GM19351 (cell line): ENCODE data around the gene LRRC25.
A peak's percentile ranks its signal among the peaks of the same experiment; 100 is the strongest.

Experiments used
- ATAC-seq: cut with Tn5 transposase; IDR thresholded peaks from one replicate; pipeline ENCODE4 v1.9.1; 2021; ENCODE audit warnings: mild to moderate bottlenecking, moderate library complexity; ENCODE audit not compliant: unreplicated experiment

The LRRC25 gene

DNA sequence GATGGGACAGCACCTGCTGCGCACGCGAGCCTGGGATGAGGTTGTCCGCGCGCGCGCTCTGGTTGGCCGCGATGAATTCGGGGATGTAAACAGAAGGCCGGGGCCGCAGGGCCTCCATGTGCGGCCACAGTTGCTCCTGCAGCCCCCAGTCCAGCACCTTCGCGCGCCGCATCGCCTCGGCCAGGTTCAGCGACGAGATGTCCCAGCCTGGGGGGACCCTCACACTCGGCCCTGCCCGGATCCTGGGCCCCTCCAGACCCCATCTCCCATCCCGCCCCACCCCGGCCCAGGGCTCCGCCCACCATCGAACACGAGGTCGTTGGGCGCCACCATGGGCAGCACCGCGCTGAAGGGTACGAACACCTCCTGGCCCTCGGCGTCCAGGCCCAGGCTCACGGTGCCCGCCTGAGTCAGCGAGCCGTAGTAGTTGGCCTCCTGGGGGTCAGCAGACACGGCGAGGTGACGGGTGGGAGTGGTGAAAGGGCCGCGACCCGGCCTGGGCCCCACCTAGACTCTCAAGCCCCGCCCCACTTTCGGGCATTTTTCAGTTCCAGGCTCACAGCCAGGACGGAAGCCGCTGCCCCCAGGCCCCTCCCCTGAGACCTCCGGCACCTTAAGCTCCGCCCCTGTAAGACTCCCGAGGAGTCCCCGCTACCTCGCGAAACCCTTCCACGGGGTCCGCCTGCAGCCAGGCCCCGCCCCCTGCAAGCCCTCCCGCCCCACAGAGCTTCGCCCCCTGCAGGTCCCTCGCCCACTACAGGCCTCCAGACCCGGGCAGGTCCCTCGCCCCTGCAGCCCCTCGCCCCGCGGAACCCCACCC is 39.5 kb upstream of the LRRC25 start:
- ATAC-seq: peak; percentile 44

DNA sequence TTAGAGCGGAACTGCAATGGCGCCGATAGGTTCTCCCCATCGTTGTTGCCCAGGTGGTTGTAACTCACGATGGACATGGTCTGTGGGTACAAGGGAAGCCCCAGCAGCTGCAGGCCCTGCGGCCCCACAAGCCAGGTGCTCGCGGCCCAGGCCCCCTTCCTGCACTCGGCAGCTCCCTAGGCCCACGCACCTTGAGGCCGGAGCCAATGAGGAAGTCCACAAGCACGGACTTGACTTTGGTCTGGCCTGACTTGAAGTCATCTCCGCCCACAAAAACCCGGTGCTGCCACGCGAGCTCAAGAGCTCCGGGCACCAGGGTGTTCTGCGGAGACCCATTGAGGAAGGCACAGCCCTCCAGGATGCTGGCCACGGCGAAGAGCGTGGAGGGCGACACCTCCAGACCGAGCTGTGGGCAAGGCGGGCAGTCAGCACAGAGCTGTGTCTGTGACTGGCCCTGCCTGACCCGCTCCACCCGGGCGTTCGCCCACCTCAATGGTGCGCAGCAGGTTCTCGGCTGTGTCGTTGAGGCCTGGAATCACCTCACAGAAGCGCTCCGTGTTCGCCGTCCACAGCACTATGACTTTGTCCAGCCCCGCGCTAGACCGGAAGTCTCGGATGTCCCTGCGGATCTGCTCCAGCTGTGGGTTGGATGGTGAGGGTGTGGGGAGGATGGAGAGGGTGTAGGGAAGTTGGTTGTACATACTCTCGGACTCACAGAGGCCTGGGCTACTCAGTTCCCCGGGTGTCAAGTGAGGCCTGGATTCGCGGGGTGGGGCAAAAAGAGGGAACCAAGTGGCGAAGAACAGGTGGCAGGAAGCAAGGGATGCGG is 38.6 kb upstream of the LRRC25 start:
- ATAC-seq: no peak

DNA sequence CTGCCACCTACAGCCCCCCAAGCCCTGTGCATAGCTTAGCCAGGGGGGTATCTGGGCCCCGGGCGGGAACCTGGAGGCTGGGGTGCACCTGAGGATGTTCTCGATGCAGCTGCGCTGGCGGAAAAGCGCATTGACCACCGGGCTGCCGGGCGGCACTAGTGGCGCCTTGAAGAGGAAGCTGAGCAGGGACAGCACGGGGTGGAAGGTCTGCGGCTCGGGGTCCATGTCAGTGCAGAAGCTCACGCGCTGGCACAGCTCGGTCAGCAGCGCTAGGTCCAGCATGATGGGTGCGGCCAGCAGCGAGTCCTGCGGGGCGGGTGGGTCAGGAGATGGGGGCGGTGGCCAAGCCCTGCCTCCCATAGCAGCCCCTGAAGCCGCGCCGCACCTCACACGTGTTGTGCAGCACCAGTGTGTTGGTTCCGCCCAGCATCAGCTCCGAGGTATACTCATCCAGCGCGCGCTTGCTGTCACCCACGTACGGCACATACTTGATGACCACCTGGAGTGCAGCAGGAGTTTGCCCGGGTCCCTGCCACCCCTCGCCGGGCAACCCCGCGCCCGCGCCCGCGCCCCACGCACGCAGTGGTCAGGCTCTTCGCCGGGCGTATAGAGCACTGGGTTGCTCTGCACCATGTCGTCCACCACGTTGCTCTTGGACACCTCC is 37.9 kb upstream of the LRRC25 start:
- no peak for ATAC-seq

GRCh38 chr19:18434411-18435175 is 37.2 kb upstream of the LRRC25 start:
- no peak for ATAC-seq

DNA sequence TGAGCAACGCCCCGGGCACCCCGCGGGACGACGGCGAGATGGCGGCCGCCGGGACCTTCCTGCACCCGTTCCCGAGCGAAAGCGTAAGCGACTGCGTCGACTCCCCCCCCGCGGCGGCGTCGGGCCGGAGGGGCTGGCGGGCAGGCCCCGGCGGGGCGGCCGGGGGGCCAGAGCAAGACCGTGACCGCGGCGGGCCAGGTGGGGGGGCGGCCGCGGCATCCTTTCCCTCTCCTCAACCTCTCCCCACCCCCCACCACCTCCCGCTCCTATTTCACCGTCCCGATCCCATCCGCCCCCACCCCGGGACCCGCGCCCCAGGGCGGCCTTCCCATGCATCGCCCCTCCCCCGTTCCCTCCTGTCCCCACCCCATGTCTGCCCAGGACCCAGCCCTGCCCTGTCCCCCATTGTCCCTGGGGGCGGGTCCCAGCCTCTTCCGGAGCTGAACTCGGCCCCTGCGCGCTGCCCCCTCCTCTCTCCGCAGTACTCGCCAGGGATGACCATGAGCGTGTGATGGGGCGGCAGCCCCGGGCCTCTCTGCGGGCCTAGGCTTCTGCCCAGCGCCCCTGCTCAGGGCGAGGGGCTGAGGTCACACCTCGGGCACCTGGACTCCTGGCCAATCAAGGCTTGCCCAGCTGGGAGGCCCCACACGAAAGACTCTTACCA is 36.4 kb upstream of the LRRC25 start:
- no peak for ATAC-seq

DNA sequence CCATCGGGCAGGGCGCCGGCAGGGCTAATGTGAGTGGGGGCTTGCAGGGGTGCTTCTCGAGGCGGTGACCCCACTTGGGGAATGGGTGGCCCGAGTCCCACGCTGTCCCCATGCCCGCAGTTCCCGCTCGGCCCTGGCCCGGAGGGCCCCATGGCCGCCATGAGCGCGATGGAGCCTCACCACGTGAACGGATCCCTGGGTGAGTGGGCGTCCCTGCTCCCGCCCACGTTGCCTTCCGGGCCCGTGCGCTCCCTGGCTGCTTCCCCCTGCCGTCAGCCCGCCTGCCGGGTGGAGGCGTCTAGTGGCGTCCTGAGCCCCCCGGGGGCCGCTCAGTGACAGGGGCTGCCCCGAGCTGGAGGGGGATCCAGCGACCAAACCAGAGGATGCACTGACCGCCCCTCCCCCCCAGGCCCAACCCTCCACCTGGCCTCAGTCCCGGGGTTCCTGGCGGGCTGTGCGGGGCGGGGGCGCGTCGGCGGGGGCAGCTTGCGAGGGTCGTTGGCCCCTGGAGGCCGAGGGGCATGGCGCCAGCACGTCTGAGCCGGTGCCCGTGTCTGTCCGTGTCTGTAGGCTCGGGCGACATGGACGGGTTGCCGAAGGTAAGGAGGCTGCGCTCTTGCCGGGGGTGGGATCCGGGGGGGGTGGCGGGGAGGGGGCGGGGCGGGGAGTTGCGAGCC is 35.7 kb upstream of the LRRC25 start:
- no peak for ATAC-seq

DNA sequence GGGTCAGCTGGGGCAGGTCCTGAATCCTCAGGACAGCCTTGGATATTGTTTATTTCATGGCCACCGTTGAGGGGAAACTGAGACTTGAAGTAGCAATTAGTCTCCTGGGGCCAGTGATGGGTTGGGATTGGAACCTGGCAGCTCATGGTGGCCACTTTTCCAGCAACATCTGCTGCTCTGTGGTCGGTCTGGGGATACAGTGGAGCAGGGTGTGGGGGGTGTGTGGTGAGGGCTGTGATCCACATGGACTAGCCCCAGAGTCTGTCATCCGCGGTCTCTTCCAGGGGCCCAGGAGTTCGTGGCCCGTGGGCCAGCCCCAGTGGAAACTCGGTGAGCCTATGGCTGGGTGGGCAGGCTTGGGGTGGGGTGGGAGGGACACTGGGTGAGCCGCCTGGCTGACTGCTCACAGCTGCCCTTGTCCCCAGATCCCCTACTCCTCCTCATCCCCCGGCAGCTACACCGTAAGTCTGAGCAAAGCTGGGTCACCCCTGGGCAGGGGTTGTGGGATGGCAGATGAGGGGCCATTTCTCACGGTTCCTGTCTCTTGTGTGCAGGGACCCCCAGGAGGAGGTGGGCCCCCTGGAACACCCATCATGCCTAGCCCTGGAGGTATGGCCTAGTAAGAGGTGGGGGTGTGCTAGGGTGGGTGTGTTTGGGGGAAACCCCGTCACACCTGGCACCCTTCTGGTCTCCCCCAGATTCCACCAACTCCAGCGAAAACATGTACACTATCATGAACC is 35.0 kb upstream of the LRRC25 start:
- no peak for ATAC-seq

- ATAC-seq: no peak
Measured at GRCh38 chr19:18431351-18432197, 34.2 kb upstream of the LRRC25 start.

GRCh38 chr19:18430417-18431144 is 33.2 kb upstream of the LRRC25 start:
- no peak for ATAC-seq

DNA sequence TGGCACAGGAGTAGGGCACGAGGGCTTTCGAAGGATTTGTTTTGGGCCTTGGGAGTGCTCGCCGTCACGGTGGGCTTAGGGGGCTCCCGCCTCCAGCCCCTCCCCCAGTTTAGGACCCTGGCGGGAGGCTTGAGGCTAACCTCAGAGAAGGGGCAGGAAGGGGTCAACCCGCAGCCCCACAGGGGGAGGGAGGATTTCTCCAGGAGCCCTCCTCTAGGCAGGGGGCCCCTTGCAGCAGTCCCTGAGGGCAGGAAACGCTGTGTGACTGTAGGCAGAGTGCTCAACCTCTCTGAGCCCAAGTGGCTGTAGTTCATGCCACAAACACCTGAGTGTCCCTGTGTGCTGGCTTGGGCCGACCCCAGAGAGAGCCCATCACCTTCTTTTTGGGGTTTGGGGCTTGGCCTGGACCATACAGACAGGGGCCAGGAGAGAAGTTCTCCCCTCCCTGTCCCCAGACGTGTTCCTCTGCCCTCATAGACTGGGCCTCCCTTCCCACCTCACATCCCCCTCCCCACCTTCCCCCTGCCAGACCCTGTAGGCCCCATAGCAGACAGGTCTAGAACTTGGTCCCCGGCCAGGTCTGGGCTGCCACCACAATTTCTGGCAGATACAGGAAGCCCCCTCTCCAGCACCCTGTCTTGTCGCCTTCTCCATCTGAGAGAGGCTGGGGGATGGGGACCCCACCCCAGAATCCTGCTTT is 32.4 kb upstream of the LRRC25 start:
- ATAC-seq: no peak

DNA sequence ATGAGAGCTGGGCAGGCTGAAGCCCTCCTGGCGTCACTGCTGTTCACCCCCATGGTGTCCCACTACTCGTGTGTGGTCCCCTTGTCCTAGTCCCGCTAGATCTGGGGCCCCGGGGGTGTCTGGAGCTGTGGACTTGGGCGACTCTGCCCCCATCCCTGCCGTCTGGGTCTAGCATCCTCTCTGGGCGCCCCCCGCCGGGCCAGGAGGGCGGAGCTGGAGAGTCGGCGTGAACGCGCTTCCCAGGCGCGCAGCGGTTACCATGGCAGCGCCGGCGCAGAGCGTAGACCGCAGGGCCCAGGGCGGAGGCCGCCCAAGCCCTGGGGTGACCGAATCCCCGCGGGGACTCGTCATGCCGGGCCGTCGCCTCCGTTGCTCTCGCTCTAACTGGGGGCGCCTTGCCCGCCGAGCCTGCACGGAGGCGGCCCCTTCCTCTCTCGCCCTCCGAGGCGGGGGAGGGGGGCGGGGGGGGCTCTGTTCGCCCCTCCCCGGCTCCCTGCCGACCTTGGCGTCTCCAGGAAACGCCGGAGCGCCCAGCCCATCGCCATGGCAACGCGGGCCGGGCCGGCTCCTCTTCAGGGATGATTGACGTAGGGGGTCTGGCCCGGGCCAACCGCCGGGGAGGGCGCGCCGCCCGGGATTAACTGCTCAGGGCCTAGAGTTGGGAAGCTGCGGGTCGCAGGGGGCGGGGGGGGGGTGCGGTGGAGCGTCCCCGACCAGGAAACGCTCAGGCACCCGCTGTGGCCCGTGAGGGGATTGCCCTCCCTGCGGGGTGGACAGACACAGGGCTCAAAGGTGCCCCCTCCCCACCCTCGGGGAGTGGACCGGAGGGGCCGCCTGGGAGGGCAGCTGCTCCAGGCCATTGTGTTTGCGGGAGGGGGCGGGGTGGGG is 31.6 kb upstream of the LRRC25 start:
- peak; percentile 67 for ATAC-seq

- no peak for ATAC-seq
Measured at GRCh38 chr19:18428173-18428786, 30.9 kb upstream of the LRRC25 start.

DNA sequence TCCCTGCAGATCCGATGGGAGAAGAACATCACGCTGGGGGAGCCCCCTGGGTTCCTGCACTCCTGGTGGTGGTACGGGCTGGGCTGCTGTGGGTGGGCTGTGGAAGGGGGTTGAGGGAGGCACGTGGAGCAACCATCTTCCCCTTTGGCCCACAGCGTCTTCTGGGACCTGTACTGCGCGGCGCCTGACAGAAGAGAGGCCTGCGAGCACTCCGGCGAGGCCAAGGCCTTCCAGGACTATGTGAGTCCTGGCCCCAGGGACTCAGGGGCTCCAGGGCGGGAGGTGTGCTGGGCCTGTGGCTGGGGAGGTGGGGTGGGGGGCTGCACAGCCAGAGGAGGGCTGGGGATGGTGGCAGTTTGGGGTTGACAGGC is 30.3 kb upstream of the LRRC25 start:
- ATAC-seq: no peak

DNA sequence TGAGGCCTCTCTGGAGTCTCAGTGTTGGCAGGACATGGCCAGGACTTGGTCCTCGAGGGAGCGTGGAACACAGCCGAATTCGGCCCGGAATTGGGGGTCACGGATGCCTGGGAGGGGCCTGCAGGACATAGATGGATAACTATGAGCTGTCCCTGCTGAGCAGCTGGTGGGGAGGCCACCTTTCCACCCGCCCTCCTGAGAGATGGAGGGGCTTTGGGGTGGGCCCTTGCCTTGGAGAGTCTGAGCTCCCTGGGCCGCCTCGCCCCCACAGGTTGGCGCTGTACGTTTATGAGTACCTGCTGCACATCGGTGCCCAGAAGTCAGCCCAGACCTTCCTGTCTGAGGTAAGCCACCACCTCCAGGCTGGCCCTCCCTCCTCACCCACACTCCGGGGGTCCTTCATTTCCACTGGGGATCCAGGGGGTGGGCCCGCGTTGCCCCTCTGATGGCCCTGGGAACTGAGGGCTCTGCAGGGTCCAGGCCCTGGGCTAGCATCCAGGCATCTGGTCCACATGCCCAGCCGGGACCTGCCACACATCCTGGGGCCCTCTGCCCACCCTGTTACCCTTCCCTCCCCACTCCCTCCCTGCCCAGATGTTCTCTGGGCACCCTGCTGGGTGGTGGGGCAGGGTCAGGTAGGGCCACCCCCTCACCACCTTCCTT is 29.8 kb upstream of the LRRC25 start:
- no peak for ATAC-seq

GRCh38 chr19:18426416-18426767 is 29.0 kb upstream of the LRRC25 start:
- ATAC-seq: no peak
